HG02943 (cell line): Measurements from ENCODE around the gene DTNA.

Source experiments
- ATAC-seq: cut with Tn5 transposase; IDR thresholded peaks from one replicate; pipeline ENCODE4 v1.9.1; 2021; ENCODE audit warnings: mild to moderate bottlenecking, low read depth, moderate library complexity; ENCODE audit not compliant: unreplicated experiment

Gene DTNA

GRCh38 chr18:34844732-34845459 is 134.8 kb downstream of the DTNA start:
- ATAC-seq = no peak

- no peak for ATAC-seq
Observed at GRCh38 chr18:34847408-34847807, 137.3 kb downstream of the DTNA start.

GRCh38 chr18:34848156-34848555 is 138.1 kb downstream of the DTNA start:
- ATAC-seq = no peak

- no peak for ATAC-seq
Observed at GRCh38 chr18:34848695-34849094, 138.6 kb downstream of the DTNA start.

- ATAC-seq = no peak
Observed at GRCh38 chr18:34857320-34857719, 147.2 kb downstream of the DTNA start.

GRCh38 chr18:34858188-34858587 is 148.1 kb downstream of the DTNA start:
- no peak for ATAC-seq

- ATAC-seq = no peak
Observed at GRCh38 chr18:34859496-34859895, 149.4 kb downstream of the DTNA start.

GRCh38 chr18:34862561-34862960 is 152.5 kb downstream of the DTNA start:
- no peak for ATAC-seq

- no peak for ATAC-seq
Observed at GRCh38 chr18:34863702-34864101, 153.6 kb downstream of the DTNA start.

GRCh38 chr18:34864836-34865497 is 154.9 kb downstream of the DTNA start:
- ATAC-seq = no peak

- ATAC-seq = no peak
Observed at GRCh38 chr18:34866310-34866709, 156.2 kb downstream of the DTNA start.

- ATAC-seq = no peak
Observed at GRCh38 chr18:34866739-34867138, 156.6 kb downstream of the DTNA start.

GRCh38 chr18:34867520-34867919 is 157.4 kb downstream of the DTNA start:
- no peak for ATAC-seq

GRCh38 chr18:34870555-34871310 is 160.6 kb downstream of the DTNA start:
- no peak for ATAC-seq

GRCh38 chr18:34871435-34871834 is 161.3 kb downstream of the DTNA start:
- ATAC-seq = no peak

- ATAC-seq = no peak
Observed at GRCh38 chr18:34872066-34872465, 162.0 kb downstream of the DTNA start.

- no peak for ATAC-seq
Observed at GRCh38 chr18:34873986-34874580, 164.0 kb downstream of the DTNA start.

GRCh38 chr18:34875150-34875549 is 165.1 kb downstream of the DTNA start:
- ATAC-seq = no peak

GRCh38 chr18:34880403-34880802 is 170.3 kb downstream of the DTNA start:
- ATAC-seq = no peak

GRCh38 chr18:34880882-34881834 is 171.1 kb downstream of the DTNA start:
- ATAC-seq = no peak
